H1 (cell line): ENCODE results near the gene NPTN. TPM values are rescaled to one million over a fixed set of nuclear protein-coding genes. Genes with fewer than 3 reads are reported as not detected.

ENCODE experiments used
- CTCF ChIA-PET: fragments of 300-600 bp; sonication (Branson Sonifier 250); formaldehyde crosslinking; loops from one replicate; lab custom pipeline; 2021; ENCODE audit not compliant: partially characterized antibody; lab: Charles Lee
- POLR2A ChIA-PET: fragments of 300-600 bp; sonication (Branson Sonifier 250); formaldehyde crosslinking; loops from one replicate; lab custom pipeline; 2021; ENCODE audit warnings: inconsistent platforms; ENCODE audit not compliant: partially characterized antibody; lab: Charles Lee
- DNase-seq, 2 experiments: peaks; one replicate each; pipeline versions ENCODE4 v3.0.0 to v3.0.0-alpha.2; 2010 to 2022; ENCODE audit warnings: low spot score in 2 of 2, low read depth in 1 of 2, mixed read lengths in 1 of 2
- FAIRE-seq: peaks from 2 replicates; lab custom pipeline; 2011; peaks lifted over from hg19 to GRCh38; lab: Jason Lieb, UNC
- H2AFZ ChIP-seq: 2 replicates; pipeline ENCODE4 v1.8.1; 2012; ENCODE audit warnings: low read length, inconsistent platforms
- H2AK5ac ChIP-seq: 2 replicates; pipeline ENCODE4 v1.6.1; 2013; ENCODE audit warnings: low read depth, low read length
- H2BK120ac ChIP-seq: replicated peaks from 2 replicates; pipeline ENCODE3; 2013; ENCODE audit warnings: low read depth, low read length, inconsistent platforms
- H2BK12ac ChIP-seq: 2 replicates; pipeline ENCODE4 v1.6.1; 2013; ENCODE audit warnings: low read depth, low read length
- H2BK15ac ChIP-seq: 2 replicates; pipeline ENCODE4 v1.6.1; 2013; ENCODE audit warnings: low read length
- H2BK20ac ChIP-seq: 2 replicates; pipeline ENCODE4 v1.6.1; 2013; ENCODE audit warnings: low read length
- H2BK5ac ChIP-seq: 2 replicates; pipeline ENCODE4 v1.6.1; 2013; ENCODE audit warnings: low read depth, low read length
- H3K14ac ChIP-seq: 2 replicates; pipeline ENCODE4 v1.6.1; 2013; ENCODE audit warnings: inconsistent platforms; ENCODE audit not compliant: insufficient read length
- H3K18ac ChIP-seq: 2 replicates; pipeline ENCODE4 v1.6.1; 2013; ENCODE audit warnings: low read length; ENCODE audit errors: extremely low read depth
- H3K23ac ChIP-seq: 2 replicates; pipeline ENCODE4 v1.6.1; 2013; ENCODE audit warnings: inconsistent platforms; ENCODE audit not compliant: insufficient read length
- H3K23me2 ChIP-seq: 2 replicates; pipeline ENCODE4 v1.6.1; 2013; ENCODE audit warnings: low read depth, low read length
- H3K27ac ChIP-seq: 2 replicates; pipeline ENCODE4 v1.6.1; 2011; ENCODE audit warnings: low read depth, low read length, inconsistent platforms
- H3K27me3 ChIP-seq, 4 experiments: replicated peaks in 1 of 4; 1 replicate in 1 of 4; 2 replicates in 3 of 4; pipeline versions ENCODE4 v1.6.1 to v1.8.1; 2011 to 2013; ENCODE audit warnings: low read length in 3 of 4, mild to moderate bottlenecking in 3 of 4, inconsistent platforms in 2 of 4, mixed read lengths in 2 of 4, moderate library complexity in 1 of 4; ENCODE audit not compliant: control insufficient read depth in 3 of 4, insufficient read depth in 3 of 4; ENCODE audit errors: extremely low read depth in 1 of 4
- H3K36me3 ChIP-seq, 4 experiments: 2 replicates each; pipeline versions ENCODE4 v1.6.1 to v1.8.1; 2011 to 2013; ENCODE audit warnings: mild to moderate bottlenecking in 4 of 4, low read length in 3 of 4, moderate library complexity in 2 of 4, control low read depth in 1 of 4, inconsistent platforms in 1 of 4; ENCODE audit not compliant: insufficient read depth in 4 of 4, control insufficient read depth in 2 of 4
- H3K4ac ChIP-seq: replicated peaks from 2 replicates; pipeline ENCODE3; 2013; ENCODE audit warnings: low read length, low read depth, mixed read lengths, inconsistent platforms; ENCODE audit not compliant: insufficient read length
- H3K4me1 ChIP-seq, 4 experiments: replicated peaks in 1 of 4; 1 replicate in 1 of 4; 2 replicates in 3 of 4; pipeline versions ENCODE4 v1.6.1 to v1.8.1; 2011 to 2013; ENCODE audit warnings: low read length in 3 of 4, inconsistent platforms in 2 of 4, mixed read lengths in 1 of 4; ENCODE audit not compliant: insufficient read depth in 4 of 4, control insufficient read depth in 3 of 4
- H3K4me2 ChIP-seq, 2 experiments: 2 replicates each; pipeline versions ENCODE4 v1.6.1 to v1.8.1; 2011 to 2013; ENCODE audit warnings: low read depth in 2 of 2, low read length in 2 of 2, control low read depth in 1 of 2, inconsistent platforms in 1 of 2, mild to moderate bottlenecking in 1 of 2; ENCODE audit not compliant: insufficient read depth in 1 of 2
- H3K4me3 ChIP-seq, 4 experiments: fragments of 200-600, 300-600 bp in 1 of 4; sonication (generic), shearing (Covaris generic), sonication (Bioruptor Twin) in 1 of 4; 2 replicates each; pipeline versions ENCODE4 v1.5.1 to v1.8.1; 2011 to 2016; ENCODE audit warnings: low read length in 4 of 4, low read depth in 3 of 4, control low read depth in 2 of 4, inconsistent platforms in 2 of 4, mild to moderate bottlenecking in 2 of 4, mixed read lengths in 1 of 4, moderate library complexity in 1 of 4; ENCODE audit not compliant: insufficient read depth in 2 of 4; ENCODE audit errors: extremely low read depth in 1 of 4
- H3K56ac ChIP-seq: replicated peaks from 2 replicates; pipeline ENCODE3; 2013; ENCODE audit warnings: low read depth, mild to moderate bottlenecking, mixed read lengths, low read length, inconsistent platforms; ENCODE audit not compliant: insufficient read length
- H3K79me1 ChIP-seq: 2 replicates; pipeline ENCODE4 v1.6.1; 2013; ENCODE audit warnings: low read depth, low read length, control low read depth
- H3K79me2 ChIP-seq, 2 experiments: 2 replicates each; pipeline versions ENCODE4 v1.6.1 to v1.8.1; 2012 to 2013; ENCODE audit warnings: low read length in 2 of 2, mild to moderate bottlenecking in 2 of 2, inconsistent platforms in 1 of 2; ENCODE audit not compliant: insufficient read depth in 2 of 2, control insufficient read depth in 1 of 2
- H3K9ac ChIP-seq, 4 experiments: replicated peaks in 1 of 4; 1 replicate in 1 of 4; 2 replicates in 3 of 4; pipeline versions ENCODE4 v1.6.1 to v1.8.1; 2011 to 2013; ENCODE audit warnings: low read depth in 3 of 4, low read length in 3 of 4, control low read depth in 2 of 4, mild to moderate bottlenecking in 2 of 4, moderate library complexity in 2 of 4, inconsistent platforms in 1 of 4; ENCODE audit errors: extremely low read depth in 1 of 4
- H3K9me3 ChIP-seq, 2 experiments: 2 replicates each; pipeline versions ENCODE4 v1.6.1 to v1.8.1; 2012 to 2013; ENCODE audit warnings: mild to moderate bottlenecking in 2 of 2, moderate library complexity in 2 of 2, control low read depth in 1 of 2, inconsistent platforms in 1 of 2, low read depth in 1 of 2, low read length in 1 of 2, mixed read lengths in 1 of 2; ENCODE audit not compliant: insufficient read depth in 2 of 2
- H4K20me1 ChIP-seq, 2 experiments: replicated peaks in 1 of 2; 2 replicates each; pipeline versions ENCODE3 to v1.8.1; 2011 to 2013; ENCODE audit warnings: inconsistent platforms in 2 of 2, low read length in 2 of 2, mild to moderate bottlenecking in 1 of 2; ENCODE audit not compliant: insufficient read depth in 2 of 2, control insufficient read depth in 1 of 2
- H4K5ac ChIP-seq: 2 replicates; pipeline ENCODE4 v1.6.1; 2013; ENCODE audit warnings: low read length, low read depth, mixed read lengths, inconsistent platforms; ENCODE audit not compliant: insufficient read length
- H4K8ac ChIP-seq: 2 replicates; pipeline ENCODE4 v1.8.0; 2013; ENCODE audit warnings: mild to moderate bottlenecking, moderate library complexity, low read length, inconsistent platforms; ENCODE audit not compliant: insufficient read depth; ENCODE audit errors: extremely low read depth
- H4K91ac ChIP-seq: replicated peaks from 2 replicates; pipeline ENCODE3; 2013; ENCODE audit warnings: low read length, mixed read lengths, inconsistent platforms; ENCODE audit not compliant: insufficient read length
- ATF2 ChIP-seq: IDR thresholded peaks from 2 replicates; pipeline ENCODE4 v1.6.1; 2012; ENCODE audit warnings: low read length, inconsistent platforms
- ATF3 ChIP-seq: IDR thresholded peaks from 2 replicates; pipeline ENCODE4 v1.6.1; 2011; ENCODE audit warnings: low read depth, mild to moderate bottlenecking, low read length; ENCODE audit not compliant: insufficient read depth
- MAFK ChIP-seq: IDR thresholded peaks from 2 replicates; pipeline ENCODE4 v1.6.1; 2012; ENCODE audit warnings: low read depth, mild to moderate bottlenecking, improper control_type of control experiment, low read length
- PHF8 ChIP-seq: fragments of 200-600 bp; sonication (generic); conservative IDR thresholded peaks from 2 replicates; pipeline ENCODE4 v1.7.1; 2012; ENCODE audit warnings: low read depth, mild to moderate bottlenecking, inconsistent platforms, low read length, moderate library complexity
- RNF2 ChIP-seq: fragments of 200-900, 300-1000 bp; sonication (generic); IDR thresholded peaks from 2 replicates; pipeline ENCODE4 v1.7.1; 2016; ENCODE audit warnings: borderline replicate concordance, low read depth, mild to moderate bottlenecking, antibody characterized with exemption, low read length; ENCODE audit not compliant: poor library complexity, severe bottlenecking; ENCODE audit errors: missing control alignments
- SAP30 ChIP-seq: fragments of 300-600 bp; sonication (generic); IDR thresholded peaks from 2 replicates; pipeline ENCODE4 v1.7.1; 2012; ENCODE audit warnings: low read length, moderate library complexity, mild to moderate bottlenecking, inconsistent platforms; ENCODE audit not compliant: insufficient read depth, insufficient replicate concordance
- SIRT6 ChIP-seq: IDR thresholded peaks from one replicate; pipeline ENCODE4 v1.7.1; 2012; ENCODE audit warnings: low read length, inconsistent platforms
- SP1 ChIP-seq: IDR thresholded peaks from 2 replicates; pipeline ENCODE4 v1.6.1; 2011; ENCODE audit warnings: low read depth, low read length
- SRF ChIP-seq: IDR thresholded peaks from 2 replicates; pipeline ENCODE4 v1.6.1; 2011; ENCODE audit warnings: mild to moderate bottlenecking, low read depth, low read length, moderate library complexity
- WGBS, 2 experiments: shearing (Covaris generic) in 1 of 2; methylation state at CpG; one replicate each; pipeline versions ENCODE4 v1.1.6 to v1.1.7; 2013 to 2015; ENCODE audit warnings: low lambda C conversion rate in 2 of 2, mixed read lengths in 2 of 2, inconsistent platforms in 1 of 2, low coverage in 1 of 2, missing lambda C conversion rate in 1 of 2; ENCODE audit not compliant: insufficient replicate concordance in 2 of 2, insufficient coverage in 1 of 2, insufficient read length in 1 of 2; ENCODE audit errors: extremely low coverage in 1 of 2, missing lambda C conversion rate in 1 of 2; 5-methylcytosine and 5-hydroxymethylcytosine counted together
- polyA plus RNA-seq, 7 experiments: library from polyadenylated mRNA; depleted of rRNA in 3 of 7; stranded (reverse) in 5 of 7; unstranded in 2 of 7; fragments of >200 nt in 5 of 7; fragments of 200-250 nt in 2 of 7; gene quantifications; 1 replicate in 5 of 7; 2 replicates in 1 of 7; 4 replicates in 1 of 7; pipeline versions ENCODE4 v1.2.1 to v1.2.3, GENCODE V29; 2011 to 2013; ENCODE audit warnings: missing spikeins in 2 of 7, mixed read lengths in 2 of 7
- total RNA-seq: library from RNA; stranded (reverse); fragmentation: NEBNext Ultra II Directional; extraction: Animal tissue kit (Norgen Biotek cat#: 25700); gene quantifications from 2 replicates; pipeline ENCODE4 v1.2.1, GENCODE V29; 2021
- TF ChIP-seq, protein P1 (sequence below): IDR thresholded peaks from 2 replicates; pipeline ENCODE4 v1.6.1; 2012; ENCODE audit warnings: inconsistent platforms

The NPTN gene
- total and polyA plus RNA-seq, 2 of the 8 experiments (the other 6 are each of a cell fraction or from before 2014, with no cell fraction given), result 67.0 to 113 TPM

- Histone ChIP-seq H3K23ac (no peak overlapping the region), H3K18ac (no peak overlapping the region), H2AK5ac (no peak overlapping the region), H2BK15ac (no peak overlapping the region), H4K5ac (no peak overlapping the region), H2BK5ac (no peak overlapping the region), H2AFZ (no peak overlapping the region), H3K4me1 (peaks cover 0 to 2% (median 0%) of the 10 kb centered on the region in 4 experiments; a peak in 1 of 7 replicates), H3K9ac (no peak overlapping the region), H3K79me1 (no peaks in the 10 kb centered on the region), H4K20me1 (no peaks in the 10 kb centered on the region), H2BK12ac (no peak overlapping the region), H3K79me2 (no peaks in the 10 kb centered on the region), H3K14ac (no peak overlapping the region), H3K4me2 (no peak overlapping the region), H3K36me3 (no peaks in the 10 kb centered on the region), H3K27me3 (no peaks in the 10 kb centered on the region), H3K4ac (no peak overlapping the region), H2BK120ac (no peak overlapping the region), H3K27ac (no peak overlapping the region), H2BK20ac (no peak overlapping the region), H3K23me2 (no peaks in the 10 kb centered on the region), H4K8ac (no peak overlapping the region), H3K4me3 (no peak overlapping the region), H3K56ac (no peak overlapping the region), H4K91ac (no peak overlapping the region), H3K9me3 (no peaks in the 10 kb centered on the region)
- ChIA-PET CTCF (interaction anchor here (1.0 to 2.3 kb wide), 8 partner anchors 9 to 225 kb away, joined by 3 to 8 read pairs (median 4); no protein-coding TSS in a partner anchor), POLR2A (no interaction called here)
- FAIRE-seq (no peak), DNase-seq (no peak)
- 92% methylated on average over 3 of the region's 3 CpGs; no CpG with 5 or more reads in 1 of the 2 experiments for WGBS, 2 experiments
- TF ChIP-seq RNF2 (no peak), SIRT6 (no peak), ATF2 (no peak), SRF (no peak), MAFK (no peak), SP1 (no peak), SAP30 (no peak), ATF3 (no peak), PHF8 (no peak)
- TF ChIP-seq, protein P1, sequence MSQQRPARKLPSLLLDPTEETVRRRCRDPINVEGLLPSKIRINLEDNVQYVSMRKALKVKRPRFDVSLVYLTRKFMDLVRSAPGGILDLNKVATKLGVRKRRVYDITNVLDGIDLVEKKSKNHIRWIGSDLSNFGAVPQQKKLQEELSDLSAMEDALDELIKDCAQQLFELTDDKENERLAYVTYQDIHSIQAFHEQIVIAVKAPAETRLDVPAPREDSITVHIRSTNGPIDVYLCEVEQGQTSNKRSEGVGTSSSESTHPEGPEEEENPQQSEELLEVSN, result no peak
These were observed 102.5 kb downstream of the NPTN start for GRCh38 chr15:73530649-73531048.
